Measurements from ENCODE around the gene SLC39A10. TPM values are rescaled to one million over a fixed set of nuclear protein-coding genes. Genes with fewer than 3 reads are reported as not detected.
"Not testable (repeated sequence)": the region's sequence is repeated elsewhere in the genome, so short reads cannot be mapped to it uniquely, and the experiment has no call there.

The SLC39A10 gene
- total and polyA plus RNA-seq, 9 donors, result 9.1 to 33.5 (median 26.4) TPM

- TF ChIP-seq POLR2A (IDR thresholded peaks at IDR 0.05) (no peak), CTCF (IDR thresholded peaks at IDR 0.05) (no peak), EP300 (IDR thresholded peaks at IDR 0.05) (no peak)
- H3K9me3 ChIP-seq, result no peaks in the 10 kb centered on the region
- no peaks in the 10 kb centered on the region for H3K27me3 ChIP-seq
- H3K36me3 ChIP-seq, result no peaks in the 10 kb centered on the region
- no peak overlapping the region for H3K4me3 ChIP-seq
- H3K4me1 ChIP-seq (ENCODE audit: insufficient read depth), result no peaks in the 10 kb centered on the region
- intact Hi-C loops (cut with DNase I), result no loop called here
- no peak overlapping the region for H3K27ac ChIP-seq
- WGBS, 3 donors, result 94 to 98% (median 97%) methylated on average over 1 of the region's 1 CpG
- no peak for DNase-seq
Observed at GRCh38 chr2:195682077-195682476, 25.1 kb downstream of the SLC39A10 start.

GRCh38 chr2:195683174-195683573 is 26.1 kb downstream of the SLC39A10 start:
- H3K27ac ChIP-seq, result no peak overlapping the region
- TF ChIP-seq EP300 (IDR thresholded peaks at IDR 0.05), result no peak
- TF ChIP-seq CTCF (IDR thresholded peaks at IDR 0.05), result no peak
- TF ChIP-seq POLR2A (IDR thresholded peaks at IDR 0.05), result no peak
- 78 to 83% (median 81%) methylated on average over 3 of the region's 3 CpGs for WGBS, 3 donors
- no peaks in the 10 kb centered on the region for H3K36me3 ChIP-seq
- no peak overlapping the region for H3K4me3 ChIP-seq
- no peaks in the 10 kb centered on the region for H3K27me3 ChIP-seq
- intact Hi-C loops (cut with DNase I), result no loop called here
- H3K4me1 ChIP-seq (ENCODE audit: insufficient read depth), result no peaks in the 10 kb centered on the region
- H3K9me3 ChIP-seq, result no peaks in the 10 kb centered on the region
- no peak for DNase-seq

GRCh38 chr2:195686564-195686963 is 29.5 kb downstream of the SLC39A10 start:
- Histone ChIP-seq H3K4me3 (no peak overlapping the region), H3K27me3 (no peaks in the 10 kb centered on the region), H3K4me1 (ENCODE audit: insufficient read depth) (no peaks in the 10 kb centered on the region), H3K27ac (no peak overlapping the region), H3K9me3 (no peaks in the 10 kb centered on the region), H3K36me3 (no peaks in the 10 kb centered on the region)
- no peak for TF ChIP-seq POLR2A (IDR thresholded peaks at IDR 0.05)
- no peak for TF ChIP-seq CTCF (IDR thresholded peaks at IDR 0.05)
- TF ChIP-seq EP300 (IDR thresholded peaks at IDR 0.05), result no peak
- intact Hi-C loops (cut with DNase I), result no loop called here
- DNase-seq, result no peak

- Histone ChIP-seq H3K36me3 (no peaks in the 10 kb centered on the region), H3K9me3 (no peaks in the 10 kb centered on the region), H3K4me3 (no peak overlapping the region), H3K4me1 (ENCODE audit: insufficient read depth) (no peaks in the 10 kb centered on the region), H3K27ac (no peak overlapping the region), H3K27me3 (no peaks in the 10 kb centered on the region)
- WGBS, 3 donors, result 33 to 47% (median 33%) methylated on average over 2 of the region's 2 CpGs
- no peak for DNase-seq
- intact Hi-C loops (cut with DNase I), result no loop called here
- TF ChIP-seq EP300 (IDR thresholded peaks at IDR 0.05) (no peak), POLR2A (IDR thresholded peaks at IDR 0.05) (no peak), CTCF (IDR thresholded peaks at IDR 0.05) (no peak)
Observed at GRCh38 chr2:195687320-195688086, 30.5 kb downstream of the SLC39A10 start.

- H3K27ac ChIP-seq, H3K4me3 ChIP-seq: not testable (repeated sequence)
- 90 to 93% (median 92%) methylated on average over 3 of the region's 3 CpGs for WGBS, 3 donors
Observed at GRCh38 chr2:195692531-195692930, 35.5 kb downstream of the SLC39A10 start.

More at GRCh38 chr2:195692531-195692930, 35.5 kb downstream of the SLC39A10 start:
- H3K9me3 ChIP-seq; H3K4me1 ChIP-seq (ENCODE audit: insufficient read depth); H3K36me3 ChIP-seq; H3K27me3 ChIP-seq; DNase-seq; intact Hi-C loops (cut with DNase I): not testable (repeated sequence)

All from ovary (tissue), 9 donors.